C4-2B (cell line): ENCODE data around the gene RMDN2.
"Not testable (repeated sequence)": the region's sequence is repeated elsewhere in the genome, so short reads cannot be mapped to it uniquely, and the experiment has no call there.

Experiments used
- H3K27ac ChIP-seq: fragments of 450-650 bp; 2 replicates; pipeline ENCODE4 v1.5.1; 2017
- ZFX ChIP-seq: fragments of 450-650 bp; IDR thresholded peaks from 2 replicates; pipeline ENCODE4 v1.6.1; 2017
- TF ChIP-seq, protein P1 (sequence below): fragments of 450-650 bp; conservative IDR thresholded peaks from 2 replicates; pipeline ENCODE4 v1.5.1; 2017; ENCODE audit warnings: mild to moderate bottlenecking

RMDN2 gene

DNA sequence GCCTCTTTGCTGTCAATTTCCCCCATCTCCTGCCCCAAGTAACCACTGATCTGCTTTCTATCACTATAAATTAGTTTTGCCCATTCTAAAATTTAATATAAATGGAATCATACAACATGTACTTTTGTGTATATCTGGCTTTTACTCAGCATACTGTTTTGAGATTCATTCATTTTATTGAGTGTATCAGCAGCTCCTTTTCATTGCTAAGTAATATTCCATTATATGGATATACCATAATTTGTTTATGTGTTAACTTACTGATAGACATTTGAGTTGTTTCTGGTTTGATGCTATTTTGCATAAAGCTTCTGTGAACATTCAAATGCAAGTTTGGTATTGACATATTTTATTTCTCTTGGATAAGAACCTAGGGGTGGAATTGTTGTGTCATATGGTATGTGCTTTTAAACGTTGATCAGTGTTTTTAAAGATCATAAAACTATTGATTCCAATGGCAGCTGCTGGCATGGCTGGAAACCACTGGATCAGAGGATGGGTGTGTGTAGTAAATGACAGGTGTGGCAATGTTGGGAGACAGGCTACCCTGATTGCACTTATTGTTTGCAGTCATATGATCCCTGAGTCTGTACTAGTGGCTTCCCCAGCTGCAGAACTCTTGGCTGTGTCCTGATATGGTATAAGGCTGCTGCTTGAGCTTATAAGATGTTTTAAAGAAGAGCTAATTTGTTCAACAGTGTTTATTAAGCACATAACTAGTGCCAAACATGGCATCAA is 75.6 kb downstream of the RMDN2 start:
- no peak overlapping the region for H3K27ac ChIP-seq
- no peak for TF ChIP-seq ZFX

DNA sequence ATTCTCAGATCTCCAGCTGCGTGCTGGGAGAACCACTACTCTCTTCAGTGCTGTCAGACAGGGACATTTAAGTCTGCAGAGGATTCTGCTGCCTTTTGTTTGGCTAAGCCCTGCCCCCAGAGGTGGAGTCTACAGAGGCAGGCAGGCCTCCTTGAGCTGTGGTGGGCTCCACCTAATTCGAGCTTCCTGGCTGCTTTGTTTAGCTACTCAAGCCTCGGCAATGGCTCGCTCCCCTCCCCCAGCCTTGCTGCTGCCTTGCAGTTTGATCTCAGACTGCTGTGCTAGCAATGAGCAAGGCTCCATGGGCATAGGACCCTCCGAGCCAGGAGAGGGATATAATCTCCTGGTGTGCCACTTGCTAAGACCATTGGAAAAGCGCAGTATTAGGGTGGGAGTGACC is 85.1 kb downstream of the RMDN2 start:
- H3K27ac ChIP-seq, result not testable (repeated sequence)

DNA sequence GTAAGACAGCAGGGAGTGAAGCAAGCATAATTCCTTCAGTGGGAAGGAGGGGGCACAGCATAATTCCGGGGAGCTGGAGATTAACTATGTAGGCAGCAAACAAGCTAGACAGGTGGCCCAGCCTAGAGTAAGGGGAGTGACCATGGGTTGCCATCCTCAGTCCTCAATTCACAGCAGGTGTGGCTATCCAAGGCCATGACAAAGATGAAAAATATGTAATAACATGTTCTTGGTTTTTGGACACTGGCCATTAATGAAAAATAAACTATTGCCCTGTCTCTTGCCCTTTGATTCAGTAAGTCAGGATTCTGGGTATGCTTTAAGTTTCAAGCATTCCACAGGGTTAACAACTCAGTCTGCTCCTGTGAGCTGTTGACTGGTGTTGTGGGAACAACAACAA is 85.9 kb downstream of the RMDN2 start:
- TF ChIP-seq, protein P1, sequence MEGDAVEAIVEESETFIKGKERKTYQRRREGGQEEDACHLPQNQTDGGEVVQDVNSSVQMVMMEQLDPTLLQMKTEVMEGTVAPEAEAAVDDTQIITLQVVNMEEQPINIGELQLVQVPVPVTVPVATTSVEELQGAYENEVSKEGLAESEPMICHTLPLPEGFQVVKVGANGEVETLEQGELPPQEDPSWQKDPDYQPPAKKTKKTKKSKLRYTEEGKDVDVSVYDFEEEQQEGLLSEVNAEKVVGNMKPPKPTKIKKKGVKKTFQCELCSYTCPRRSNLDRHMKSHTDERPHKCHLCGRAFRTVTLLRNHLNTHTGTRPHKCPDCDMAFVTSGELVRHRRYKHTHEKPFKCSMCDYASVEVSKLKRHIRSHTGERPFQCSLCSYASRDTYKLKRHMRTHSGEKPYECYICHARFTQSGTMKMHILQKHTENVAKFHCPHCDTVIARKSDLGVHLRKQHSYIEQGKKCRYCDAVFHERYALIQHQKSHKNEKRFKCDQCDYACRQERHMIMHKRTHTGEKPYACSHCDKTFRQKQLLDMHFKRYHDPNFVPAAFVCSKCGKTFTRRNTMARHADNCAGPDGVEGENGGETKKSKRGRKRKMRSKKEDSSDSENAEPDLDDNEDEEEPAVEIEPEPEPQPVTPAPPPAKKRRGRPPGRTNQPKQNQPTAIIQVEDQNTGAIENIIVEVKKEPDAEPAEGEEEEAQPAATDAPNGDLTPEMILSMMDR, result no peak
- no peak for TF ChIP-seq ZFX
- H3K27ac ChIP-seq, result no peak overlapping the region

DNA sequence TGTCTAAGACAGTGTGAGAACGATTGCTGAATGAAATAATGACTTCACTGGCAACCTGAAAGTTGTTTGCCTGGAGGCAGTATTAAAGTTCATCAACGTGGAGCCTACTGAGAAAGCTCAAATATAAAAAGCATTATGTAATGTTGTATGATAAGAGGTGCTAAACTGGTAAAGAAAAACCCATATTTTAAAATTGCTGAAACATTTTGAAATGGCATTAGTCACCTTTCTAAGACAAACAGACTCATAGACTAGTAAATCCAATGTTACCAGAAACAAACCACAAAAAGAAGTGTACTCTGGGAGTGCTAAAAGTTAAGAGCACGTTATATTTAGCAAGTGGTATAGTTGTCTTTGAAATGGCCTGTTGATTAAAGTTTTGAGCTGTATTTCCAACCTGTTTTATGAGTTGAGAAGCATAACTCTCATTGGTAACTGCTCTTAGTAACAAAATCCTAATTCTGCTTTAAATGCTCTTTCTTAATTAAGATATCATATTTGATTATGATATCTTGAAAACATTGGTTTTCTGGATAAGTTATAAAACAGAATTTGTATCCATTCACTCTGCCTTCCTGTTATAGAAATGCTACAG is 88.2 kb downstream of the RMDN2 start:
- no peak for TF ChIP-seq ZFX
- TF ChIP-seq, protein P1, result no peak
- no peak overlapping the region for H3K27ac ChIP-seq

DNA sequence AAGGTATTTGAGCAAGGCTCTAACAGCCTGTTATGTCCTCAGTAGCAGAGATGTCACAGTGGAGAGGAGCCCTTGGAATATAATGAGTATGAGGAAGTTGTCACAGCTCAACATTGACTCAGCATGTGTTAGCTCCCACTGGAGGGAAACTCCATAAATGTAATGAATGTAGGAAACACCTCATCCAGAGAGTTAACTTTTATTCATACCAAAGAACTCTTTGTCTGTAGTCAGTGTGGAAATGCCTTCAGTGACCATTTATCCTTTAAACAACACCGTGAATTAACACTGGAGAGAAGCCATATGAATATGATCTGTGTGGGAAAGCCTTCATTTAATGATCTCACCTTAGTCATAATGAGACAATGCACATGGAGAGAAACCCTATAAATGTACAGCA is 91.1 kb downstream of the RMDN2 start:
- H3K27ac ChIP-seq, result no peak overlapping the region
- TF ChIP-seq, protein P1, result no peak
- no peak for TF ChIP-seq ZFX

DNA sequence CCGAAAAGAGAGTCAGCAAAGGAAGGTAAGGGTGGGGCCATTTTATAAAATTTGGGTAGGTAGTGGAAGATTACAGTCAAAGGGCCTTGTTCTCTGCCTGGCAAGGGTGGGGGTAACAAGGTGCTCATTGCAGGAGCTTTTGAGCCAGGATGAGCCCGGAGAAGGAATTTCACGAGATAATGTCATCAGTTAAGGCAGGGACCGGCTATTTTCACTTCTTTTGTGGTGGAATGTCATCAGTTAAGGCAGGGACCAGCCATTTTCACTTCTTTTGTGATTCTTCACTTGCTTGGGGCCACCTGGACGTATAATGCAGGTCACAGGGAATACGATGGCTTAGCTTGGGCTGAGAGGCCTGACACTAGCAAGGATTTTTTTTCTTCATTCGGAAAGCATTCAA is 92.7 kb downstream of the RMDN2 start:
- TF ChIP-seq, protein P1, result no peak
- TF ChIP-seq ZFX, result no peak
- no peak overlapping the region for H3K27ac ChIP-seq

DNA sequence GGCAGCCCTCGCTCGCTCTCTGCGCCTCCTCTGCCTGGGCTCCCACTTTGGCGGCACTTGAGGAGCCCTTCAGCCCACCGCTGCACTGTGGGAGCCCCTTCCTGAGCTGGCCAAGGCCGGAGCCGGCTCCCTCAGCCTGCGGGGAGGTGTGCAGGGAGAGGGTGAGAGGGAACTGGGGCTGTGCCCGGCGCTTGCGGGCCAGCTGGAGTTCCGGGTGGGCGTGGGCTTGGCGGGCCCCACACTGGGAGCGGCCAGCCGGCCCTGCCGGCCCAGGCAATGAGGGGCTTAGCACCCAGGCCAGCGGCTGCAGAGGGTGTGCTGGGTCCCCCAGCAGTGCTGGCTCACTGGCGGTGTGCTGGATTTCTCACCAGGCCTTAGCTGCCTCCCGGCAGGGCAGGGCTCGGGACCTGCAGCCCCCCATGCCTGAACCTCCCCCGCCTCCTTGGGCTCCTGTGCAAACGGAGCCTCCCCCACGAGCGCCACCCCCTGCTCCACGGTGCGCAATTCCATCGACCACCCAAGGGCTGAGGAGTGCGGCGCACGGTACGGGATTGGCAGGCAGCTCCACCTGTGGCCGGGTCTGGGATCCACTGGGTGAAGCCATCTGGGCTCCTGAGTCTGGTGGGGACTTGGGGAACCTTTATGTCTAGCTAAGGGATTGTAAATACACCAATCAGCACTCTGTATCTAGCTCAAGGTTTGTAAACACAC is 95.4 kb downstream of the RMDN2 start:
- not testable (repeated sequence) for H3K27ac ChIP-seq

DNA sequence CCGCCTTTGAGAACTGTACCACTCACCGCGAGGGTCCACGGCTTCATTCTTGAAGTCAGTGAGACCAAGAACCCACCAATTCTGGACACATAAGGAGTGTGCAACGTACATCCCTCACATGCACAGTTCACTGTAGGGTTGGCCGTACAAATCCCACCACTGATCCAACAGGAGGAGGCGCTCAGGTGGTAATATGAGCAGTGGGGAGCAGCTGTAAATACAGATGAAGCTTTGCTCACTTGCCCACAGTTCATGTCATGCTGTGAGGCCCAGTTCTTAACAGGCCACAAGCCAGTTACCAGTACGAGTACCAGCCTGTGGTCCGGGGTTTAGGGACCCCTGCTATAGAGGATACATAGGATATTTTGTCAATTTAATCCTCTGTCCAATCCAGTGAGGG is 96.5 kb downstream of the RMDN2 start:
- H3K27ac ChIP-seq, result no peak overlapping the region
- TF ChIP-seq, protein P1, result no peak
- TF ChIP-seq ZFX, result no peak

DNA sequence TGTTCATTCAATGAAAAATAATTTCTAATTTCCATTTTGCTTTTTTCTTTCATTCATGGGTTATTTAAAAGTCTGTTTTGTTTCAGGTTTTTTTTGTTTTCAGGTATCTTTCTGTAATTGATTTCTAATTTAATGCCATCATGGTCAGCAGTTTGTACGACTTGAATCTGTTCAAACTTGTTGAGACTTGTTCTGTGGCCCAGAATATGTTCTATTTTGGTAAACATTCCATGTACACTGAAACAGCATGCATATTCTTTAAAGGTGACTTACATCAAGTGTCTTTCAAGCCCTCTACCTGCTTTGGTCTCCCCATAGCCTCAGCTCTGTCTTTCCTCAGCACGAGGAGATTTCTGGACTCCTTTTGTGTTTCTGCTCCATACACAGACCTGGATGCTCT is 101.8 kb downstream of the RMDN2 start:
- H3K27ac ChIP-seq, result no peak overlapping the region
- no peak for TF ChIP-seq ZFX
- TF ChIP-seq, protein P1, result no peak
